Adipocyte (in vitro differentiated cells): ENCODE data around the gene SRSF8.
A peak's percentile ranks its signal among the peaks of the same experiment; 100 is the strongest.
"Not testable (repeated sequence)": the region's sequence is repeated elsewhere in the genome, so short reads cannot be mapped to it uniquely, and the experiment has no call there.

Source experiments
- DNase-seq: peaks from one replicate; pipeline ENCODE4 v3.0.0-alpha.2; 2015; ENCODE audit warnings: low read depth
- H3K27me3 ChIP-seq: replicated peaks from 2 replicates; pipeline ENCODE4 v1.7.0; 2013; ENCODE audit warnings: mild to moderate bottlenecking, low read length, moderate library complexity; ENCODE audit not compliant: control insufficient read depth, insufficient read depth
- H3K36me3 ChIP-seq: 2 replicates; pipeline ENCODE4 v1.7.0; 2013; ENCODE audit warnings: low read length, mild to moderate bottlenecking, moderate library complexity; ENCODE audit not compliant: control insufficient read depth, insufficient read depth, severe bottlenecking
- H3K4me1 ChIP-seq: 2 replicates; pipeline ENCODE4 v1.7.0; 2013; ENCODE audit warnings: mild to moderate bottlenecking, low read length, moderate library complexity; ENCODE audit not compliant: control insufficient read depth, insufficient read depth
- H3K4me3 ChIP-seq: 2 replicates; pipeline ENCODE4 v1.7.0; 2013; ENCODE audit warnings: mild to moderate bottlenecking, low read length, moderate library complexity
- H3K9ac ChIP-seq: 2 replicates; pipeline ENCODE4 v1.7.0; 2013; ENCODE audit warnings: mild to moderate bottlenecking, low read length, moderate library complexity
- H3K9me3 ChIP-seq: 2 replicates; pipeline ENCODE4 v1.7.0; 2013; ENCODE audit warnings: mild to moderate bottlenecking, low read length, moderate library complexity; ENCODE audit not compliant: control insufficient read depth

The SRSF8 gene, protein sequence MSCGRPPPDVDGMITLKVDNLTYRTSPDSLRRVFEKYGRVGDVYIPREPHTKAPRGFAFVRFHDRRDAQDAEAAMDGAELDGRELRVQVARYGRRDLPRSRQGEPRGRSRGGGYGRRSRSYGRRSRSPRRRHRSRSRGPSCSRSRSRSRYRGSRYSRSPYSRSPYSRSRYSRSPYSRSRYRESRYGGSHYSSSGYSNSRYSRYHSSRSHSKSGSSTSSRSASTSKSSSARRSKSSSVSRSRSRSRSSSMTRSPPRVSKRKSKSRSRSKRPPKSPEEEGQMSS

DNA sequence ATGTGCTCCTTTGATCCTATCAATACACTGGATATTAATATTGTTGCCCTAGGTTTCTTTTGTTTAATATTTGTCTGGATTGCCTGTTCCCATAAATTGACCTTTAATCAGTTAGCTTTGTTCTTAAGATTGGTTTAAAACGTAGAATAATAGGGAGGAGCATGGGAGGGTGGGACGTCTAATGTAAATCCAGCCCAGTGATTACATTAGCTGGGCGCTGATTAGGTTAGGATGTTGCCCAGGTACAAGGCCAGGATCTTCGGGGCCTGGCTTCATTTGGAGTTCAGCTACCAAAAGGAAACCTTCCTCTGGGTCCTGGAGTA is at the start of gene SRSF8:
TSS of gene SRSF8 (plus strand) at position 204 of the 323 bp plus-strand sequence. CDS start 308 bp downstream, outside the sequence.
- peaks cover 17% of the 10 kb centered on the region for H3K4me1 ChIP-seq
- H3K4me3 ChIP-seq, result peak within 1 kb of the TSS; percentile 100
- H3K27me3 ChIP-seq, result no peaks in the 10 kb centered on the region
- no peaks in the 10 kb centered on the region for H3K36me3 ChIP-seq
- peak within 1 kb of the TSS; percentile 99 for H3K9ac ChIP-seq
- no peaks in the 10 kb centered on the region for H3K9me3 ChIP-seq
- no peak for DNase-seq

DNA sequence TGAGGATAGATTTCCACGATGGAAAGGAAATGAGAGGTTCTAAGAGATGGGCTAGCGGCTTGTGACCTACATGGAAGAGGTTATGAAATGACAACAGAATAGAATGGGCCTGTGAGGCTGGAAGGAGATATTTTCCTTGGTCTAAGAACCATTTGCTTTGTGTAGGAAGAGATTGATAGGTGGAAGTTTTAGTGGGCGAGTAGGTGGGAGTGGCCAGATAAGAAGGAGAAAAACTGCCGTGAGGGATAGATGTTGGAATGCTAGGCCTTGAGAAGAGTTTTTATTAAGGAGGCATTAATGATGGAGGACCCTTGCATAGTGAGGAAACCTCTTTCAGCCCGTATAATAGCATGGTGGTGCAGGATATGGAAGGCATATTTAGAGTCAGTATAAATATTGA is 45.3 kb upstream of the SRSF8 start:
- not testable (repeated sequence) for H3K36me3 ChIP-seq, H3K4me3 ChIP-seq, H3K9me3 ChIP-seq, H3K4me1 ChIP-seq, H3K9ac ChIP-seq, H3K27me3 ChIP-seq, DNase-seq

DNA sequence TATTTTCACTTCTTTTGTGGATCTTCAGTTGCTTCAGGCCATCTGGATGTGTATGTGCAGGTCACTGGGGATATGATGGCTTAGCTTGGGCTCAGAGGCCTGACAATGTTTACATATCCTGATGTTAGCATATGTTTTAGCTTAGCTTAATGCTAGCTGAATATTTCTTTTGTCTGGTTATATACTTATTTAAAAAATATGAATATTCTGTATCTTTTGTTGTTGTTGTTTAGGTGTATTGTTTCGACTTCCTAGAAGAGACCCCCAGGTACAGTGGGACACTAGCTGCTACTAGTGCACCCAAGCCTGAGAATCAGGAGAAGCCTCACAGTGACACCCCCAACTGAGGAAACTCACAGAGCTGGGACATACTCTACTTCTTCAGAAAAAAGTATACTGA is 41.8 kb upstream of the SRSF8 start, which contains the start of gene KDM4E:
TSS of gene KDM4E (plus strand) at position 301 of the 400 bp plus-strand sequence. CDS start 300 bp downstream, outside the sequence.
- H3K27me3 ChIP-seq, result no peaks in the 10 kb centered on the region
- H3K4me3 ChIP-seq, result no peak within 1 kb of the TSS
- no peaks in the 10 kb centered on the region for H3K9me3 ChIP-seq
- no peaks in the 10 kb centered on the region for H3K4me1 ChIP-seq
- no peak for DNase-seq
- no peaks in the 10 kb centered on the region for H3K36me3 ChIP-seq
- H3K9ac ChIP-seq, result no peak within 1 kb of the TSS

DNA sequence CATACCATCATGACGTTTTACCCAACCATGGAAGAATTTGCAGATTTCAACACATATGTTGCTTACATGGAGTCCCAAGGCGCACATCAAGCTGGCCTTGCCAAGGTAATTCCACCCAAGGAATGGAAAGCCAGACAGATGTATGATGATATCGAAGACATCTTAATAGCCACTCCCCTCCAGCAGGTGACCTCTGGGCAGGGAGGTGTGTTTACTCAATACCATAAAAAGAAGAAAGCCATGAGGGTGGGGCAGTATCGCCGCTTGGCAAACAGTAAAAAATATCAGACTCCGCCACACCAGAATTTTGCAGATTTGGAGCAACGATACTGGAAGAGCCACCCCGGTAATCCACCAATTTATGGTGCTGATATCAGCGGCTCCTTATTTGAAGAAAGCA is 41.1 kb upstream of the SRSF8 start:
- not testable (repeated sequence) for H3K4me3 ChIP-seq, H3K4me1 ChIP-seq, H3K9ac ChIP-seq, H3K27me3 ChIP-seq, DNase-seq, H3K36me3 ChIP-seq, H3K9me3 ChIP-seq

DNA sequence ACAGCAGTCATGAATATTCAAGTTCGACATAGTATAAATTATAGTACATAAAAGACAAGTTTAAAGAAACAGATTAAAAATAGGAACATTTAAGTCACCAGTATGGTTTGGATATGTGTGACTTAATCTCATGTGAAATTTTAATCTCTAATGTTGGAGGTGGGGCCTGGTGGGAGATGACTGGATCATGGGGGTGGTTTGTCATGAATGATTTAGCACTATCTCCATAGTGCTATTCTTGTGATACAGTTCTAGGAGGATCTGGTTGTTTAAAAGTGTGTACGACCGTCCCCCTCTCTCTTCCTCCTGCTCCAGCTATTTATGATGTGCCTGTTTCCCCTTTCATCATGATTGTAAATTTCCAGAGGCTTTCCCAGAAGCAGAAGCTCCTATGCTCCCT is 38.4 kb upstream of the SRSF8 start:
- H3K27me3 ChIP-seq, result no peaks in the 10 kb centered on the region
- DNase-seq, result no peak

DNA sequence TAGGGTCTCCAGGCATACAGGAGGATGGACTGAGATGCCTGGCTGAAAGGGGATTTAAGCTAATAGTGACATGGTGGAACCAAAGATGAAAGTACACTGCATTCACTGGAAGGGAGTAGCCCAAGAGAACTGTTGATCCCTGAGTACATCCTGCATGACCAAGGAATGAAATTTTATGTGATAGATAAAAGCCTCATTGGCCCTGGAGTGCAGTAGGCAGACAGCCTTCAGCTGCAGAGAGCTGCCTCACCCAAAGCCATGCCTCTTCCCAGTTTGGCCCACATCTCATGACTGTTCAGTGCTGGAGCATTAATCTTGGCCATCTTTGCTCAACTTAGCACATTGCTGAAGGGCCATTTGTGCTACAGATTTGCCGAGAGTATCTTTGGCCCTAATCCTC is 33.7 kb upstream of the SRSF8 start:
- H3K4me3 ChIP-seq, result no peak overlapping the region
- no peaks in the 10 kb centered on the region for H3K36me3 ChIP-seq
- DNase-seq, result no peak
- no peaks in the 10 kb centered on the region for H3K27me3 ChIP-seq
- H3K9ac ChIP-seq, result no peak overlapping the region
- H3K9me3 ChIP-seq, result no peaks in the 10 kb centered on the region
- no peaks in the 10 kb centered on the region for H3K4me1 ChIP-seq

More for the DNA sequence above, 38.4 kb upstream of the SRSF8 start:
- Histone ChIP-seq H3K9ac (no peak overlapping the region), H3K4me1 (no peaks in the 10 kb centered on the region), H3K9me3 (no peaks in the 10 kb centered on the region), H3K4me3 (no peak overlapping the region), H3K36me3 (no peaks in the 10 kb centered on the region)

DNA sequence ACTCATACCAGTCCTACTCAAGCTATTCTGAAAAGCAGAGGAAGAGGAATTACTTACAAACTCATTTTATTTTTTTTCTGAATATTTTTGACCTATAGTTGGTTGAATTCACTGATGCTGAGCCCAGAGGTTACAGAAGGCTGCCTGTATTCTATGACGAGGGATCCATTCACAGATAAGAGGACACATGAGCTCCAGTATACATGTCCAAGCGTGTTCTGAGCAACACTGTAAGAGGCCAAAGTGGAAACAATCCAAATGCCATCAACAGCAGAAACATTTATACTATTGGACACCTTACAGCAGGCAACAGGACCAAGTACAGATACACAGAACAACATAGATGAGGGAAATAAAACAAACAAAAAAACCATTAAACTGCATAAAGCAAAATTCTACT is 31.4 kb upstream of the SRSF8 start:
- DNase-seq, result no peak
- Histone ChIP-seq H3K4me3 (no peak overlapping the region), H3K4me1 (no peaks in the 10 kb centered on the region), H3K36me3 (no peaks in the 10 kb centered on the region), H3K9ac (no peak overlapping the region), H3K27me3 (peaks cover under 1% of the 10 kb centered on the region), H3K9me3 (no peaks in the 10 kb centered on the region)

DNA sequence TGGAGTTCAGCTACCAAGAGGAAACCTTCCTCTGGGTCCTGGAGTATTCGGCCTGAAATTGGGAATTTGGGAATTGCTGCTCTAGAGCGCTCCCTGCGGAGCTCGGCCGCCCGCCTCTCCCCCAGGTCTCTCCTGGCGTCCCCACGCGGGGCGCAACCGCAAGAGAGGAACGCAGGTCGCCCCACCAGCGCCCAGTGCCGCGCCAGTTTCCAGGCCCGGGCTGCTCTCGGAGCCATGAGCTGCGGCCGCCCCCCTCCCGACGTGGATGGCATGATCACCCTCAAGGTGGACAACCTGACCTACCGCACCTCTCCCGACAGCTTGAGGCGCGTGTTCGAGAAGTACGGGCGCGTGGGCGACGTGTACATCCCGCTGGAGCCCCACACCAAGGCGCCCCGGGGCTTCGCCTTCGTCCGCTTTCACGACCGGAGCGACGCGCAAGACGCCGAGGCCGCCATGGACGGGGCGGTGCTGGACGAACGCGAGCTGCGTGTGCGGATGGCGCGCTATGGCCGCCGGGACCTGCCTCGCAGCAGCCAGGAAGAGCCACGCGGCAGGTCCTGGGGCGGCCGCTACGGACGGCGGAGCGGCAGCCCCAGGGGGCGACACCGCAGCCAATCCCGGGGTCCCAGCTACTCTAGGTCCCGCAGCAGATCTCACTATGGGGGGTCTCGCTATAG is 29.2 kb upstream of the SRSF8 start:
- H3K9ac ChIP-seq, DNase-seq, H3K4me1 ChIP-seq, H3K36me3 ChIP-seq, H3K9me3 ChIP-seq: not testable (repeated sequence)
- peaks cover 13% of the 10 kb centered on the region for H3K27me3 ChIP-seq
- H3K4me3 ChIP-seq, result peak overlapping the region; percentile 58

DNA sequence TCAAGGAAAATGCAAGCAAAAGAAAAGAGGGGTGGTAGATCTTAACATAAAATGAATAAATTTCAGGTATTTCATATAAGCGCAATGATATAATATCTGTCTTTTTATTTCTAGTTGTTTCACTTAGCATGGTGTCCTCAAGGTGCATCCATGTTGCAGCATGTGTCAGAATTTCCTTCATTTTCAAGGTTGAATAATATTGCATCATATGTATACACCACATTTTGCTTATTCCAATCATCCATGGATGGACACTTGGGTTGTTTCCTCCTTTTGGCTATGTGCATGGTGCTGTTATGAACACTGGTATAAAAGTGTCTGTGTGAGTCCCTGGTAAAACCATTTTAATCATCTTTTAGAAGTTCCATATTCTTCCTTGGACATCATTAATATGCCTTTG is 24.5 kb upstream of the SRSF8 start:
- Histone ChIP-seq H3K27me3 (peaks cover 44% of the 10 kb centered on the region), H3K9ac (no peak overlapping the region), H3K9me3 (no peaks in the 10 kb centered on the region), H3K4me1 (no peaks in the 10 kb centered on the region), H3K4me3 (no peak overlapping the region), H3K36me3 (no peaks in the 10 kb centered on the region)
- no peak for DNase-seq

DNA sequence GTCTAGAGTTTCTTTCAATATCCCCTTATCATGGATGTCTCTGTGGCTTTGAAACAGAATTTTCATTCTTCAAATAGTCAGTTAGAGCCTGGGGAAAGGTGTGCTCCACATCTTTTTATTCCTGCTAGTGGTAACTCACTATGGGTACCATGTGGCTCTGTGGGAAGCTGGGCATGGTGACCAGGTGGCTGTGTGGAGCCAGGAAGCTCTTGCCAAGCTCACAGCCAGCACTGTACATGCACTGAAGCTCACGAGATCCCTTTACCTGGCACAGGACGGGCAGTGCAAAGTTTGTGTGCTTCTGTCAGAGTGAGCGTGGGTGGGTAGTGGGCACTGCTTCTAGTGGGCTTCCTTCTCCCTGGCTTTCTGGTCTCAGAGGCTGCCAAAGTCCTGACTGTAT is 23.8 kb upstream of the SRSF8 start:
- H3K4me1 ChIP-seq, result no peaks in the 10 kb centered on the region
- H3K36me3 ChIP-seq, result no peaks in the 10 kb centered on the region
- H3K9me3 ChIP-seq, result no peaks in the 10 kb centered on the region
- H3K4me3 ChIP-seq, result no peak overlapping the region
- H3K9ac ChIP-seq, result no peak overlapping the region
- peaks cover 44% of the 10 kb centered on the region for H3K27me3 ChIP-seq
- DNase-seq, result no peak

DNA sequence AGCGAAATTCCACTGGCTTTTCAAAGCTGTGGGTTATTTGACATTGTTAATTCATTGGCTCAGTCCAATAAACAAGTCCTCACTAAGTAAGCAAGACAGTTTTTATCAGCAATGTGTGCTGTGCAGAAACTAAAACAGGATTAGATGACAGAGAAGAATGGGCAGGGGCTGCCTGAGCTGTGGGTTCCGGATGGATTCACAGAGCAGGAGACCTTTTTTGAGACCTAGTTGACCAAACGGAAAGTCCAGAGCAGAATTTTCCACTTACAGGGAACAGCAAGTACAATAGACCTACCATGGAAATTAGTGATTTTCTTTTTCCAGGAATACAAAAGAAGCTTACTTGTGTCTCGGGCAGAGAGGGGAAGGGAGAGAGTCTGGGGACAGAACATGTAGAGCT is 22.7 kb upstream of the SRSF8 start:
- Histone ChIP-seq H3K27me3 (peaks cover 44% of the 10 kb centered on the region), H3K9ac (no peak overlapping the region), H3K9me3 (no peaks in the 10 kb centered on the region), H3K4me1 (no peaks in the 10 kb centered on the region), H3K4me3 (no peak overlapping the region), H3K36me3 (no peaks in the 10 kb centered on the region)
- DNase-seq, result no peak
